Renal pelvis (tissue), 3 donors: Measurements from ENCODE around the gene OR10K1. TPM values are rescaled to one million over a fixed set of nuclear protein-coding genes. Genes with fewer than 3 reads are reported as not detected.

Source experiments
- polyA plus RNA-seq, 3 donors: library from polyadenylated mRNA; unstranded; fragments of 120-200 nt; gene quantifications; one replicate each; pipeline ENCODE4 v1.2.1, GENCODE V29; 2013; ENCODE audit not compliant: insufficient read length in 3 of 3

The OR10K1 gene
- polyA plus RNA-seq, 3 donors, result 0.03 to 0.06 TPM; not detected in 1

Other genes with a start within 250 kb of the OR10K1 start
- not detected for gene CD1A, start 207.4 kb upstream of the OR10K1 start, polyA plus RNA-seq
- gene CD1C, start 171.9 kb upstream of the OR10K1 start, polyA plus RNA-seq, result 1 to 10 TPM in 1 of 3 donors, under 1 TPM in 2; 0.60 to 1.4 (median 0.87) TPM
- not detected for gene CD1B, start 130.3 kb upstream of the OR10K1 start, polyA plus RNA-seq
- gene CD1E, start 107.9 kb upstream of the OR10K1 start, polyA plus RNA-seq, result under 1 TPM in 1 of 3 donors, not detected in 2; 0.17 TPM
- not detected for gene OR10T2, start 62.4 kb upstream of the OR10K1 start, polyA plus RNA-seq
- not detected for gene OR10K2, start 35.6 kb upstream of the OR10K1 start, polyA plus RNA-seq
- not detected for gene OR10R2, start 10.4 kb downstream of the OR10K1 start, polyA plus RNA-seq
- not detected for gene OR6Y1, start 92.6 kb downstream of the OR10K1 start, polyA plus RNA-seq
- gene OR6P1, start 108.7 kb downstream of the OR10K1 start, polyA plus RNA-seq, result not detected
- gene OR10X1, start 118.1 kb downstream of the OR10K1 start, polyA plus RNA-seq, result not detected
- gene OR10Z1, start 143.4 kb downstream of the OR10K1 start, polyA plus RNA-seq, result under 1 TPM; 0.01 to 0.04 (median 0.04) TPM
- gene SPTA1, start 224.9 kb downstream of the OR10K1 start, polyA plus RNA-seq, result 1 to 10 TPM in 2 of 3 donors, under 1 TPM in 1; 0.74 to 2.6 (median 1.6) TPM
- not detected for gene OR6K2, start 238.8 kb downstream of the OR10K1 start, polyA plus RNA-seq